ENCODE measurements around the gene CSNK1A1.
"Not testable (repeated sequence)": the region's sequence is repeated elsewhere in the genome, so short reads cannot be mapped to it uniquely, and the experiment has no call there.

CSNK1A1 gene

DNA sequence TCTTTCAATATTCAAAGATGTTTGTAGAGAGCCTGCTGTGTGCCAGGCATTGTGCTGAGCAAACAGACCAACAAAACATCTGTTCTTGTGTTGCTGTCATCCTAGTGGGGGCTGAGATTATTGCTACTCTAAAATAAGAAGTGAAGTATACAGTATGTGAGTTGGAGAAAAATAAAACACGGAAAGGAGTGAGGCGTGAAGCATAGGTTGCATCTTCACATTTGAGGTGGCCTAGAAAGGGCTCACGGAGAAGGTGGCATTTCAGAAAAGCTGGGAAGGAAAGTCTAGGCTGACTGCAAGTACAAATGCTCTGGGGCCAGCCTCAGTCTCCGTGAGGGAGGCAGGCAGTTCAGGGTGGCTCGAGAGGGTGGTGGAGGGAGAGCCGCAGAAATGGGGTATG, 80.3 kb downstream of the CSNK1A1 start:
- peaks cover 15% of the 10 kb centered on the region for H3K4me1 ChIP-seq (ENCODE audit: insufficient read depth, insufficient read length)
- H3K27me3 ChIP-seq (ENCODE audit: insufficient read depth, insufficient read length) = no peaks in the 10 kb centered on the region
- H3K36me3 ChIP-seq (ENCODE audit: insufficient read depth, insufficient read length, low read length) = no peaks in the 10 kb centered on the region
- H3K4me3 ChIP-seq (ENCODE audit: insufficient read length, low read depth) = no peak overlapping the region
- DNase-seq (ENCODE audit: low read depth, low spot score) = no peak
- TF ChIP-seq YY1 (IDR thresholded peaks at IDR 0.05; ENCODE audit: insufficient read depth, insufficient read length) (no peak), ZNF274 (IDR thresholded peaks at IDR 0.05; ENCODE audit: low read depth, low read length) (no peak), SUZ12 (IDR thresholded peaks at IDR 0.05; ENCODE audit: extremely low read depth, insufficient read depth, insufficient read length) (no peak)
- no peaks in the 10 kb centered on the region for H3K9me3 ChIP-seq (ENCODE audit: insufficient read depth, low read length)
- H3K9ac ChIP-seq (ENCODE audit: insufficient read length, low read depth) = no peak overlapping the region

DNA sequence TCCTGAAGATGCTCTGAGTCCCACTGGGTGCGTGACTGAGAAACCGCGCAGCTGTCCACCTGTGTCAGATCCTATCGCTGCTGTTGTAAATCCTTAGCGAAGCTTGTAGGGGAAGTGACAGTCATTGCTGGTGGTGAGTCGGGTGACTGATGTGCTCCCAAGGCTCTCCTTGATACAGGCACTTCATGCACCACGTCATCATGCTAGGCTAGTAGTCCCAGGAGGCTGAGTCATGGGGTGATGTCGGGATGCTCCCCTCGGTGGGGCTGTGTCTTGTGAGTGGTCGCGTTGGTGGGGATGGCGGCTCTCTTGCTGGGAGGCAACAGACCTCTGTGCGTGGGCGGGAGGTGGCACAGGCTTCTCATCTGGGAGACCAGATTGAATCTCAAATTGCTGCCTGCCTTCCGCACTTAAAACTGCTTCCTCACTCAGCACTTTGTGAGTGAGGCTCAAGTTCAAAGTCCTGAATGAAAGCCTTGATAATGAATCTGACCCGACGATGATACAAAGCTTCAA, 84.7 kb downstream of the CSNK1A1 start:
- Histone ChIP-seq H3K27me3 (ENCODE audit: insufficient read depth, insufficient read length) (no peaks in the 10 kb centered on the region), H3K4me1 (ENCODE audit: insufficient read depth, insufficient read length) (peaks cover 12% of the 10 kb centered on the region), H3K9me3 (ENCODE audit: insufficient read depth, low read length) (no peaks in the 10 kb centered on the region), H3K4me3 (ENCODE audit: insufficient read length, low read depth) (no peak overlapping the region), H3K9ac (ENCODE audit: insufficient read length, low read depth) (no peak overlapping the region), H3K36me3 (ENCODE audit: insufficient read depth, insufficient read length, low read length) (no peaks in the 10 kb centered on the region)
- no peak for DNase-seq (ENCODE audit: low read depth, low spot score)
- TF ChIP-seq ZNF274 (IDR thresholded peaks at IDR 0.05; ENCODE audit: low read depth, low read length) = no peak
- TF ChIP-seq SUZ12 (IDR thresholded peaks at IDR 0.05; ENCODE audit: extremely low read depth, insufficient read depth, insufficient read length) = no peak
- no peak for TF ChIP-seq YY1 (IDR thresholded peaks at IDR 0.05; ENCODE audit: insufficient read depth, insufficient read length)

DNA sequence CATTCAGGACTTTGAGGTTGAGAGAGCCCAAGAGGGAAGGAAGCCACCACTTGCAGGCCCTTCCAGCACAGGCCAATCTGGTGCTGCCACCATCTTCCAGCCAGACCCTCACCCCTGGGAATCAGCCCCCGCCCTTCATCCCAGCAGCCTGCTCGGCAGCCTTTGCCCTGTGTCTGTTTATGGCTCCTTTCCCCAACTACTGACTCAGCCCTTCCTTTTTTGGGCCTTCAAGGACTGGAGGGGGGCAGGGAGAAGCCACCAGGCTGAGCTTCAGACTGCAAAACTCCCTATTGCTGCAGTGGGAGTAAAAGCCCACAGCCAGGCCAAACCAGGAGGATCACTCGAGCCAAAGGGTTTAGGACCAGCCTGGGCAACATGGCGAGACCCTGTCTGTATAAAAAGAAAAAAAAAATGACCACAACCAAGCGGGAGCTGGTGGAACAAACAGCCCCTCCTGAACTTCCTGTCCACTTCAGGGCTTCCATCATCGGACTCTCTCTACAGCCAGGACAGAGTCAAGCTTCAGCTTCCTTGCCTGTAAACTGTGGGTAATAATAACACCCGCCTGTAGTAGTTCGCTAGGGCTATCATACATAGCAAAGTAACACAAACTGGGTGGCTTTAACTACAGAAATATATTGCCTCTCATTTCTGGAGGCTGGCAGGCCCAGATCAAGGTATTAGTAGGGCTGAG, 86.3 kb downstream of the CSNK1A1 start:
- no peaks in the 10 kb centered on the region for H3K36me3 ChIP-seq (ENCODE audit: insufficient read depth, insufficient read length, low read length)
- H3K9me3 ChIP-seq (ENCODE audit: insufficient read depth, low read length) = no peaks in the 10 kb centered on the region
- no peaks in the 10 kb centered on the region for H3K27me3 ChIP-seq (ENCODE audit: insufficient read depth, insufficient read length)
- no peak overlapping the region for H3K9ac ChIP-seq (ENCODE audit: insufficient read length, low read depth)
- DNase-seq (ENCODE audit: low read depth, low spot score) = no peak
- no peak overlapping the region for H3K4me3 ChIP-seq (ENCODE audit: insufficient read length, low read depth)
- no peak for TF ChIP-seq YY1 (IDR thresholded peaks at IDR 0.05; ENCODE audit: insufficient read depth, insufficient read length)
- no peak for TF ChIP-seq ZNF274 (IDR thresholded peaks at IDR 0.05; ENCODE audit: low read depth, low read length)
- no peak for TF ChIP-seq SUZ12 (IDR thresholded peaks at IDR 0.05; ENCODE audit: extremely low read depth, insufficient read depth, insufficient read length)
- H3K4me1 ChIP-seq (ENCODE audit: insufficient read depth, insufficient read length) = peaks cover 7% of the 10 kb centered on the region

DNA sequence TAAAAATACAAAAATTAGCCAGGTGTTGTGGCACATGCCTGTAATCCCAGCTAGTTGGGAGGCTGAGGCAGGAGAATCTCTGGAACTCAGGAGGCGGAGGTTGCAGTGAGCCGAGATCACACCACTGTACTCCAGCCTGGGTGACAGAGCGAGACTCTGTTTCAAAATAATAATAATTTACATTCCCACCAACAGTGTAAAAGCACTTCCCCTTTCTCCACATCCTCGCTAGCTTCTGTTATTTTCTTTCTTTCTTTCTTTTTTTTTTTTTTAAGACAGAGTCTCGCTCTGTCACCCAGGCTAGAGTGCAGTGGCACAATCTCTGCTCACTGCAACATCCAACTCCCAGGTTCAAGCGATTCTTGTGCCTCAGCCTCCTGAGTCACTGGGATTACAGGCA, 89.3 kb downstream of the CSNK1A1 start:
- not testable (repeated sequence) for H3K27me3 ChIP-seq (ENCODE audit: insufficient read depth, insufficient read length); H3K4me3 ChIP-seq (ENCODE audit: insufficient read length, low read depth); DNase-seq (ENCODE audit: low read depth, low spot score); H3K36me3 ChIP-seq (ENCODE audit: insufficient read depth, insufficient read length, low read length); H3K9ac ChIP-seq (ENCODE audit: insufficient read length, low read depth); H3K9me3 ChIP-seq (ENCODE audit: insufficient read depth, low read length); H3K4me1 ChIP-seq (ENCODE audit: insufficient read depth, insufficient read length)

DNA sequence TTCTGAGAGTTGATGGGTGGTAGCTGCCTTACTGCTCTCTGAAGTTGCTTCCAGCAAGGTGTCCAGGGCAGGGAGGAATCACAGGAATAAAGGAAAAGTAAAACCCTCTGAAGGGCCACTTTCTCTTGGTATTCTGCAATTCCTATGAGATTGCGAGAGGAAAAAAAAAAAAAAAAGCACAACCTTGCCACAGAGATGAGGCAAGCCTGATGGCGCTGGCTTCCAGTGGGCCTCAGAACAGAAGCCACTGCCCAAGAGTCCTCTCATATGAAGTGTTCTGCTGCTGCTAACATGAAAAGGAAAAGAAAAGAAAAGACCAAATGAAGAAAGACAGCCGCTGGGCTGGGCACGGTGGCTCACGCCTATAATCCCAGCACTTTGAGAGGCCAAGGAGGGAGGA, 91.3 kb downstream of the CSNK1A1 start:
- TF ChIP-seq ZNF274 (IDR thresholded peaks at IDR 0.05; ENCODE audit: low read depth, low read length) (no peak), YY1 (IDR thresholded peaks at IDR 0.05; ENCODE audit: insufficient read depth, insufficient read length) (no peak), SUZ12 (IDR thresholded peaks at IDR 0.05; ENCODE audit: extremely low read depth, insufficient read depth, insufficient read length) (no peak)
- Histone ChIP-seq H3K9ac (ENCODE audit: insufficient read length, low read depth) (no peak overlapping the region), H3K36me3 (ENCODE audit: insufficient read depth, insufficient read length, low read length) (no peaks in the 10 kb centered on the region), H3K9me3 (ENCODE audit: insufficient read depth, low read length) (no peaks in the 10 kb centered on the region), H3K4me3 (ENCODE audit: insufficient read length, low read depth) (no peak overlapping the region), H3K27me3 (ENCODE audit: insufficient read depth, insufficient read length) (no peaks in the 10 kb centered on the region), H3K4me1 (ENCODE audit: insufficient read depth, insufficient read length) (peaks cover 5% of the 10 kb centered on the region)
- no peak for DNase-seq (ENCODE audit: low read depth, low spot score)

DNA sequence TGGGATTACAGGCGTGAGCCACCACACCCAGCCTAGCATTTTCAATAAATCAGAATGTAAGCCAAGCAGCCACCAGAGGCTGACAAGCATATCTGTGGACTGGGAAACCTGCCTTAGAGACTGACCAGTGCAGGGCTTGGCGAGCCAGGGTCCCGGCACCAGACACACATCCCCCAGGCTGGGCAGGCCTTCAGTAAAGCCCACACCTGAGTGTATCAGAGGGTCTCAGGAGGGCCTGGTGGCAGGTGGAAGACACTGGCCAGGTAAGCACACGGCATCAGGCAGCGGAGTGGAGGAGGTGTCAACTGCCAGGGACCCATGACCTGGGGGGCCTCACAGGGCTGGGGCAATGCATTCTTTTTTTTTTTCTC, 93.9 kb downstream of the CSNK1A1 start:
- DNase-seq (ENCODE audit: low read depth, low spot score) = no peak
- H3K27me3 ChIP-seq (ENCODE audit: insufficient read depth, insufficient read length) = no peaks in the 10 kb centered on the region
- H3K9me3 ChIP-seq (ENCODE audit: insufficient read depth, low read length) = no peaks in the 10 kb centered on the region
- H3K9ac ChIP-seq (ENCODE audit: insufficient read length, low read depth) = no peak overlapping the region
- no peaks in the 10 kb centered on the region for H3K36me3 ChIP-seq (ENCODE audit: insufficient read depth, insufficient read length, low read length)
- TF ChIP-seq ZNF274 (IDR thresholded peaks at IDR 0.05; ENCODE audit: low read depth, low read length) (no peak), SUZ12 (IDR thresholded peaks at IDR 0.05; ENCODE audit: extremely low read depth, insufficient read depth, insufficient read length) (no peak)
- H3K4me3 ChIP-seq (ENCODE audit: insufficient read length, low read depth) = no peak overlapping the region
- H3K4me1 ChIP-seq (ENCODE audit: insufficient read depth, insufficient read length) = peaks cover 8% of the 10 kb centered on the region

DNA sequence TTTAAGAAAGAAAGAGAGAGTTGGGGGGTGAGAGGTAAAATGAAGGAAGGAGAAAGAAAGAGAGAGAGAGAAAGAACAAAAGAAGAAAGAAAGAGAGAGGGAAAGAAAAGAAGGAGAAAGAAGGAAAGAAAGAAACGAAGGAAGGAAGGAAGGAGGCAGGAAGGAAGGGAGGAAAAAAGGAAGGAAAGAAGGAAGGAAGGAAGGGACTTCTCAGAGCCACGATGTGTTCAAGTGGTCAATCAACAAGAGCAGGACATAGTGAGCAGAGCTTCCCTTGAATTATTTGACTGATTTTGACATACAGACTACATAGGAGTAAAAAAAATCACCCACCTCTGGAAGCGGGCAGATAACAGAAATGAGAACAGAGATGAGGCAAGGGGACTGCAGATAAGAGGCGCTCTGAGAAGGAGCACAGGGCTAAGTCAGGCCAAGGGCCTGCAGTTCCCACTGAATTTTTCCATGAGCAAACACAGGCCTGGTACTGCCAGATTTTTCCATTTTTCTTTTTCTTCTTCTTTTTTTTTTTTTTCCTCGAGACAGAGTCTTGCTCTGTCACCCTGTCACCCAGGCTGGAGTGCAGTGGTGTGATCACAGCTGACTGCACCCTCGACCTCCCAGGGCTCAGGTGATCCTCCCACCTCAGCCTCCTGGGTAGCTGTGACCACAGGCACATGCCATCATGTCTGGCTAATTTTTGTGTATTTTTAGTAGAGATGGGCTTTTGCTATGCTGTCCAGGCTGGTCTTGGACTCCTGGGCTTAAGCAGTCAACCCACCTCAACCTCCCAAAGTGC, 94.4 kb downstream of the CSNK1A1 start:
- TF ChIP-seq YY1 (IDR thresholded peaks at IDR 0.05; ENCODE audit: insufficient read depth, insufficient read length) = no peak
- no peak for TF ChIP-seq SUZ12 (IDR thresholded peaks at IDR 0.05; ENCODE audit: extremely low read depth, insufficient read depth, insufficient read length)
- no peak for TF ChIP-seq ZNF274 (IDR thresholded peaks at IDR 0.05; ENCODE audit: low read depth, low read length)
- Histone ChIP-seq H3K9me3 (ENCODE audit: insufficient read depth, low read length) (no peaks in the 10 kb centered on the region), H3K4me1 (ENCODE audit: insufficient read depth, insufficient read length) (peaks cover 9% of the 10 kb centered on the region), H3K9ac (ENCODE audit: insufficient read length, low read depth) (no peak overlapping the region), H3K4me3 (ENCODE audit: insufficient read length, low read depth) (no peak overlapping the region), H3K36me3 (ENCODE audit: insufficient read depth, insufficient read length, low read length) (no peaks in the 10 kb centered on the region), H3K27me3 (ENCODE audit: insufficient read depth, insufficient read length) (no peaks in the 10 kb centered on the region)
- no peak for DNase-seq (ENCODE audit: low read depth, low spot score)

Data from NT2/D1 (cell line).